ENCODE data around the gene D2HGDH. TPM values are rescaled to one million over a fixed set of nuclear protein-coding genes. Genes with fewer than 3 reads are reported as not detected.
"Not testable (repeated sequence)": the region's sequence is repeated elsewhere in the genome, so short reads cannot be mapped to it uniquely, and the experiment has no call there.

D2HGDH gene
- total RNA-seq, 4 donors from 2014 or later: 15.9 to 39.6 (median 20.3) TPM

DNA sequence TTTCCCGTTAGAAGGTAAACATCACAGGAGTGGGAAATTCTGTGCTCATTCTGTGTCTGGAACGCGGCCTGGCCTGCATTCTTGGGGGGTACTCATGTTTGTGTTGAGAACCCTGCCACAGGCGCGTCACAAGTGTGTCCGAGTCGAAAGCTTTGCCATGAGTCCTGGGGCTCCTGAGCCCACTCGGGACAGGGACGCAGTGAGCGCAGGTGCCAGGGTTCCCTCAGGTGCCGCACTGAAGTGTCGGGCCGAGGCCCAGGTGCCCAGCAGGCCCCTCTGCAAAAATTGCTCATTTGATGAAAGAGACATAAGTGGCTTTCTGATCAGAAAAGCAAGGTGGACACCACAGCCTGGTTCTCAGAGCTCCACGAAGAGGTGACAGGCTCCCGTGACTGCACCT lies 4.7 kb downstream of the D2HGDH start:
- ATAC-seq: no peak
- Histone ChIP-seq H3K9me3 (no peaks in the 10 kb centered on the region), H3K4me1 (peaks cover 6 to 11% of the 10 kb centered on the region in 2 donors), H3K27ac (no peak overlapping the region), H3K4me3 (no peak overlapping the region), H3K27me3 (no peaks in the 10 kb centered on the region), H3K36me3 (peaks cover 0 to 8% of the 10 kb centered on the region in 2 donors)
- TF ChIP-seq, protein P1, sequence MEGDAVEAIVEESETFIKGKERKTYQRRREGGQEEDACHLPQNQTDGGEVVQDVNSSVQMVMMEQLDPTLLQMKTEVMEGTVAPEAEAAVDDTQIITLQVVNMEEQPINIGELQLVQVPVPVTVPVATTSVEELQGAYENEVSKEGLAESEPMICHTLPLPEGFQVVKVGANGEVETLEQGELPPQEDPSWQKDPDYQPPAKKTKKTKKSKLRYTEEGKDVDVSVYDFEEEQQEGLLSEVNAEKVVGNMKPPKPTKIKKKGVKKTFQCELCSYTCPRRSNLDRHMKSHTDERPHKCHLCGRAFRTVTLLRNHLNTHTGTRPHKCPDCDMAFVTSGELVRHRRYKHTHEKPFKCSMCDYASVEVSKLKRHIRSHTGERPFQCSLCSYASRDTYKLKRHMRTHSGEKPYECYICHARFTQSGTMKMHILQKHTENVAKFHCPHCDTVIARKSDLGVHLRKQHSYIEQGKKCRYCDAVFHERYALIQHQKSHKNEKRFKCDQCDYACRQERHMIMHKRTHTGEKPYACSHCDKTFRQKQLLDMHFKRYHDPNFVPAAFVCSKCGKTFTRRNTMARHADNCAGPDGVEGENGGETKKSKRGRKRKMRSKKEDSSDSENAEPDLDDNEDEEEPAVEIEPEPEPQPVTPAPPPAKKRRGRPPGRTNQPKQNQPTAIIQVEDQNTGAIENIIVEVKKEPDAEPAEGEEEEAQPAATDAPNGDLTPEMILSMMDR (IDR thresholded peaks at IDR 0.05 in 4 of 5, conservative IDR thresholded peaks at IDR 0.05 in 1 of 5): no peak
- TF ChIP-seq POLR2A (IDR thresholded peaks at IDR 0.05): no peak
- intact Hi-C loops (cut with DNase I; ENCODE audit: low total_unique reads) (loop anchor here (10.0 kb wide), 1 partner anchor 744 kb away; the partner anchor contains the start of gene SNED1), in situ Hi-C loops (cut with MboI; ENCODE audit: low sequenced_read_pairs in 4 of 4) (no loop called here)
- no peak for DNase-seq

DNA sequence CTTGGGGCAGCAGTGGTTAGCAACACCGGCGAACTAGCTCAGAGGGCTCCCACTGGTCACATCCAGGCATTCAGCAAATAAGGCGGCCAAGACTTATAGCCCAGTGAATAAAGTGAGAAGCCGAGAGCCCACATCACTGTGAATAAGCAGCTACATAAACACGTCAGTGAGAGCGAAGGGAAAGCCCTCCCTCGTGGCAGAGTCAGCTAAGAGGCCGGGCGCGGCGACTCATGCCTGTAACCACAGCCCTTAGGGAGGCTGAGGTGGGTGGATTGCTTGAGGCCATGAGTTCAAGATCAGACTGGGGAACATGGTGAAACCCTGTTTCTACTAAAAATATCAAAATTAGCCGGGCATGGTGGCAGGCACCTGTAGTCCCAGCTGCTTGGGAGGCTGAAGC lies 5.2 kb downstream of the D2HGDH start:
- in situ Hi-C loops (cut with MboI; ENCODE audit: low sequenced_read_pairs in 4 of 4) (no loop called here), intact Hi-C loops (cut with DNase I; ENCODE audit: low total_unique reads) (loop anchor here (10.0 kb wide), 1 partner anchor 745 kb away; the partner anchor contains the start of gene SNED1)
- no peaks in the 10 kb centered on the region for H3K27me3 ChIP-seq
- H3K4me3 ChIP-seq: no peak overlapping the region
- H3K27ac ChIP-seq: no peak overlapping the region
- H3K9me3 ChIP-seq: no peaks in the 10 kb centered on the region
- no peak for DNase-seq
- no peak for TF ChIP-seq POLR2A (IDR thresholded peaks at IDR 0.05)
- TF ChIP-seq, protein P1 (IDR thresholded peaks at IDR 0.05 in 4 of 5, conservative IDR thresholded peaks at IDR 0.05 in 1 of 5): no peak
- H3K4me1 ChIP-seq: peaks cover 6 to 10% of the 10 kb centered on the region in 2 donors
- peaks cover 0 to 13% of the 10 kb centered on the region in 2 donors for H3K36me3 ChIP-seq
- ATAC-seq: no peak

DNA sequence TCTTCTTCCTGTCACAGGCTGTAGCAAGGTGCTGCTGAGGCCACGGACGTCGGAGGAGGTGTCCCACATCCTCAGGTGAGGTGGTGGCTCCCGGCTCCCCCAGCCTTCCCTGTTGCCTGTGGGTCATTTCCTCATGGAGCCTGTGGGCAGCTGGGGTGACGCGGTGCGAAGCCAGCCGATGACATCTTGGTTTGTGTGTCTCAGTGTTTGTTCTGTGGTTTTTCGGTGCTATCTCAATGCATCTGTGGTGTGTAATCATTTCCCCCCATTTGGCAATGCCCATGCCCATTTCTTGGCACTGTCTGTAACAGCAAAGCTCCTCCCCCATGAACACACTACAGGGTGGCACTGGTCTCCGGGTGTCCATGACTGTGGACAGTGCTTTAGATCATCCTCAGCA lies 6.6 kb downstream of the D2HGDH start:
- no peak for DNase-seq
- H3K27me3 ChIP-seq: no peaks in the 10 kb centered on the region
- no peak for TF ChIP-seq POLR2A (IDR thresholded peaks at IDR 0.05)
- TF ChIP-seq, protein P1 (IDR thresholded peaks at IDR 0.05 in 4 of 5, conservative IDR thresholded peaks at IDR 0.05 in 1 of 5): no peak
- no peak overlapping the region for H3K4me3 ChIP-seq
- no peak overlapping the region for H3K27ac ChIP-seq
- H3K4me1 ChIP-seq: peaks cover under 1% of the 10 kb centered on the region in 2 donors
- in situ Hi-C loops (cut with MboI; ENCODE audit: low sequenced_read_pairs in 4 of 4) (no loop called here), intact Hi-C loops (cut with DNase I; ENCODE audit: low total_unique reads) (no loop called here)
- ATAC-seq: no peak
- peaks cover 0 to 26% of the 10 kb centered on the region in 2 donors for H3K36me3 ChIP-seq
- H3K9me3 ChIP-seq: no peaks in the 10 kb centered on the region

DNA sequence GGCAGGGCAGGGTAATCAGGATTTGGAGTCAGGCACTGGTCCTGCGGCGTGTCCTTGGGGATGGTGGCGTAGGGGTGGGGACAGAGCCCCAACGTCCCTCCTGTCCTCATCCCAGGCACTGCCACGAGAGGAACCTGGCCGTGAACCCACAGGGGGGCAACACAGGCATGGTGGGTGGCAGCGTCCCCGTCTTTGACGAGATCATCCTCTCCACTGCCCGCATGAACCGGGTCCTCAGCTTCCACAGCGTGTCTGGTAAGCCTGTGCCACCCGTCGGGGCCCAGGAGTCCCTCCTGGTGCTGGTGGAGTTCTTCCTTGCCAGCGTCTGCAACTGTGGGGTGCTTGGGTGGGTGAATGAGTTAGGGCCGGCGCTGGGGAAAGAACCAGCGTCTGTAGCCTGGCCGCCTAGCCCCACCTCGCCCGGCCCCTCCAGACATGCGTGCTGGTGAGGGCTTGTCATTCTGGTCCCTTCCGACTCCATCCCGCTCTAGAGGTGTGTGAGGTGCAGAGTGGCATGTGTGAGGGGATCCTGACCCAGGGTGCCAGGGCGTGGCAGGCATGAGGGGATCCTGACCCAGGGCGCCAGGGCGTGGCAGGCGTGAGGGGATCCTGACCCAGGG lies 8.0 kb downstream of the D2HGDH start:
- Histone ChIP-seq H3K4me3 (no peak overlapping the region), H3K27me3 (no peaks in the 10 kb centered on the region), H3K36me3 (peaks cover 0 to 27% of the 10 kb centered on the region in 2 donors), H3K4me1 (no peaks in the 10 kb centered on the region), H3K9me3 (no peaks in the 10 kb centered on the region), H3K27ac (no peak overlapping the region)
- in situ Hi-C loops (cut with MboI; ENCODE audit: low sequenced_read_pairs in 4 of 4) (no loop called here), intact Hi-C loops (cut with DNase I; ENCODE audit: low total_unique reads) (no loop called here)
- TF ChIP-seq POLR2A (IDR thresholded peaks at IDR 0.05): no peak
- TF ChIP-seq, protein P1 (IDR thresholded peaks at IDR 0.05 in 4 of 5, conservative IDR thresholded peaks at IDR 0.05 in 1 of 5): no peak
- DNase-seq: no peak
- no peak for ATAC-seq

DNA sequence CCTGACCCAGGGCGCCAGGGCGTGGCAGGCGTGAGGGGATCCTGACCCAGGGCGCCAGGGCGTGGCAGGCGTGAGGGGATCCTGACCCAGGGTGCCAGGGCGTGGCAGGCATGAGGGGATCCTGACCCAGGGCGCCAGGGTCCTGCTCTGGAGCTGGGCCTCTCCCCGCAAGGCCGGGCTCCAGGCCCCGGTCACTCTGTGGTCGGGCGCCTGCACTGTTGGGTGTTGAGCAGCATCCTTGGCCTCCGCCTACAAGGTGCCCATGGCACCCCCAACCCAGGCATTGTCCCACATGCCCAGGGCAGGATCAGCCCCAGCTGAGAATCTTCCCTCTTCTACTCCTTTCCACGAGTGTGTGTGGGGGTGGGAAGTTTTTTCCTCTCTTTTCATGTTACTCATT lies 8.6 kb downstream of the D2HGDH start:
- H3K4me1 ChIP-seq; H3K9me3 ChIP-seq; H3K27me3 ChIP-seq; DNase-seq; ATAC-seq; in situ Hi-C loops (cut with MboI; ENCODE audit: low sequenced_read_pairs in 4 of 4); intact Hi-C loops (cut with DNase I; ENCODE audit: low total_unique reads); H3K27ac ChIP-seq; H3K4me3 ChIP-seq: not testable (repeated sequence)
- peaks cover 0 to 27% of the 10 kb centered on the region in 2 donors for H3K36me3 ChIP-seq
